ENCODE measurements around the gene ADSS1.

Gene ADSS1

GRCh38 chr14:104778694-104779331, 54.8 kb downstream of the ADSS1 start:
- H3K27me3 ChIP-seq (ENCODE audit: low read depth), result no peaks in the 10 kb centered on the region
- in situ Hi-C loops (cut with MboI; ENCODE audit: low sequenced_read_pairs), result no loop called here
- no peak overlapping the region for H3K4me3 ChIP-seq
- peaks cover 21% of the 10 kb centered on the region for H3K36me3 ChIP-seq (replicated peaks)
- no peak for DNase-seq (ENCODE audit: low spot score in 2 of 2)
- H3K9me3 ChIP-seq, result no peaks in the 10 kb centered on the region
- H3K4me1 ChIP-seq, result no peaks in the 10 kb centered on the region

- in situ Hi-C loops (cut with MboI; ENCODE audit: low sequenced_read_pairs), result no loop called here
- DNase-seq (ENCODE audit: low spot score in 2 of 2), result no peak
- H3K9me3 ChIP-seq, result no peaks in the 10 kb centered on the region
- peaks cover 24% of the 10 kb centered on the region for H3K36me3 ChIP-seq (replicated peaks)
- H3K4me3 ChIP-seq, result no peak overlapping the region
- H3K4me1 ChIP-seq, result no peaks in the 10 kb centered on the region
- no peaks in the 10 kb centered on the region for H3K27me3 ChIP-seq (ENCODE audit: low read depth)
Observed at GRCh38 chr14:104779776-104780512, 55.9 kb downstream of the ADSS1 start.

- no peaks in the 10 kb centered on the region for H3K9me3 ChIP-seq
- in situ Hi-C loops (cut with MboI; ENCODE audit: low sequenced_read_pairs), result no loop called here
- DNase-seq (ENCODE audit: low spot score in 2 of 2), result no peak
- peaks cover 21% of the 10 kb centered on the region for H3K36me3 ChIP-seq (replicated peaks)
- no peak overlapping the region for H3K4me3 ChIP-seq
- no peaks in the 10 kb centered on the region for H3K27me3 ChIP-seq (ENCODE audit: low read depth)
- no peaks in the 10 kb centered on the region for H3K4me1 ChIP-seq
Observed at GRCh38 chr14:104780513-104781030, 56.5 kb downstream of the ADSS1 start.

- in situ Hi-C loops (cut with MboI; ENCODE audit: low sequenced_read_pairs), result no loop called here
- no peaks in the 10 kb centered on the region for H3K9me3 ChIP-seq
- H3K4me1 ChIP-seq, result no peaks in the 10 kb centered on the region
- no peak for DNase-seq (ENCODE audit: low spot score in 2 of 2)
- no peaks in the 10 kb centered on the region for H3K27me3 ChIP-seq (ENCODE audit: low read depth)
- no peak overlapping the region for H3K4me3 ChIP-seq
- H3K36me3 ChIP-seq (replicated peaks), result peaks cover 16% of the 10 kb centered on the region
Observed at GRCh38 chr14:104781271-104782077, 57.4 kb downstream of the ADSS1 start.

GRCh38 chr14:104782086-104782807, 58.2 kb downstream of the ADSS1 start:
- DNase-seq (ENCODE audit: low spot score in 2 of 2), result no peak
- H3K9me3 ChIP-seq, result no peaks in the 10 kb centered on the region
- H3K4me3 ChIP-seq, result no peak overlapping the region
- no peaks in the 10 kb centered on the region for H3K4me1 ChIP-seq
- no peaks in the 10 kb centered on the region for H3K27me3 ChIP-seq (ENCODE audit: low read depth)
- in situ Hi-C loops (cut with MboI; ENCODE audit: low sequenced_read_pairs), result no loop called here
- peaks cover 11% of the 10 kb centered on the region for H3K36me3 ChIP-seq (replicated peaks)

GRCh38 chr14:104782808-104783139, 58.7 kb downstream of the ADSS1 start:
- Histone ChIP-seq H3K9me3 (no peaks in the 10 kb centered on the region), H3K36me3 (replicated peaks) (peaks cover 10% of the 10 kb centered on the region), H3K4me3 (no peak overlapping the region), H3K27me3 (ENCODE audit: low read depth) (no peaks in the 10 kb centered on the region), H3K4me1 (no peaks in the 10 kb centered on the region)
- DNase-seq (ENCODE audit: low spot score in 2 of 2), result no peak
- in situ Hi-C loops (cut with MboI; ENCODE audit: low sequenced_read_pairs), result no loop called here

GRCh38 chr14:104783484-104784217, 59.6 kb downstream of the ADSS1 start:
- no peak overlapping the region for H3K4me3 ChIP-seq
- no peak for DNase-seq (ENCODE audit: low spot score in 2 of 2)
- peaks cover 18% of the 10 kb centered on the region for H3K36me3 ChIP-seq (replicated peaks)
- in situ Hi-C loops (cut with MboI; ENCODE audit: low sequenced_read_pairs), result no loop called here
- no peaks in the 10 kb centered on the region for H3K9me3 ChIP-seq
- H3K27me3 ChIP-seq (ENCODE audit: low read depth), result no peaks in the 10 kb centered on the region
- H3K4me1 ChIP-seq, result no peaks in the 10 kb centered on the region

- H3K4me3 ChIP-seq, result no peak overlapping the region
- peaks cover 22% of the 10 kb centered on the region for H3K36me3 ChIP-seq (replicated peaks)
- DNase-seq (ENCODE audit: low spot score in 2 of 2), result no peak
- H3K9me3 ChIP-seq, result no peaks in the 10 kb centered on the region
- H3K4me1 ChIP-seq, result no peaks in the 10 kb centered on the region
- in situ Hi-C loops (cut with MboI; ENCODE audit: low sequenced_read_pairs), result no loop called here
- H3K27me3 ChIP-seq (ENCODE audit: low read depth), result no peaks in the 10 kb centered on the region
Observed at GRCh38 chr14:104784218-104784568, 60.2 kb downstream of the ADSS1 start.

GRCh38 chr14:104784846-104785707, 61.0 kb downstream of the ADSS1 start:
- Histone ChIP-seq H3K36me3 (replicated peaks) (peaks cover 31% of the 10 kb centered on the region), H3K9me3 (no peaks in the 10 kb centered on the region), H3K4me3 (no peak overlapping the region), H3K4me1 (no peaks in the 10 kb centered on the region), H3K27me3 (ENCODE audit: low read depth) (no peaks in the 10 kb centered on the region)
- in situ Hi-C loops (cut with MboI; ENCODE audit: low sequenced_read_pairs), result no loop called here
- no peak for DNase-seq (ENCODE audit: low spot score in 2 of 2)

- peaks cover 36% of the 10 kb centered on the region for H3K36me3 ChIP-seq (replicated peaks)
- in situ Hi-C loops (cut with MboI; ENCODE audit: low sequenced_read_pairs), result no loop called here
- H3K4me3 ChIP-seq, result no peak overlapping the region
- H3K9me3 ChIP-seq, result no peaks in the 10 kb centered on the region
- no peaks in the 10 kb centered on the region for H3K27me3 ChIP-seq (ENCODE audit: low read depth)
- DNase-seq (ENCODE audit: low spot score in 2 of 2), result no peak
- no peaks in the 10 kb centered on the region for H3K4me1 ChIP-seq
Observed at GRCh38 chr14:104785708-104786080, 61.7 kb downstream of the ADSS1 start.

- H3K4me1 ChIP-seq, result no peaks in the 10 kb centered on the region
- no peaks in the 10 kb centered on the region for H3K9me3 ChIP-seq
- H3K4me3 ChIP-seq, result no peak overlapping the region
- DNase-seq (ENCODE audit: low spot score in 2 of 2), result no peak
- peaks cover 40% of the 10 kb centered on the region for H3K36me3 ChIP-seq (replicated peaks)
- in situ Hi-C loops (cut with MboI; ENCODE audit: low sequenced_read_pairs), result no loop called here
- no peaks in the 10 kb centered on the region for H3K27me3 ChIP-seq (ENCODE audit: low read depth)
Observed at GRCh38 chr14:104786091-104786586, 62.1 kb downstream of the ADSS1 start.
